ENCODE measurements around the gene SENP6.
"Not testable (repeated sequence)": the region's sequence is repeated elsewhere in the genome, so short reads cannot be mapped to it uniquely, and the experiment has no call there.

The SENP6 gene

DNA sequence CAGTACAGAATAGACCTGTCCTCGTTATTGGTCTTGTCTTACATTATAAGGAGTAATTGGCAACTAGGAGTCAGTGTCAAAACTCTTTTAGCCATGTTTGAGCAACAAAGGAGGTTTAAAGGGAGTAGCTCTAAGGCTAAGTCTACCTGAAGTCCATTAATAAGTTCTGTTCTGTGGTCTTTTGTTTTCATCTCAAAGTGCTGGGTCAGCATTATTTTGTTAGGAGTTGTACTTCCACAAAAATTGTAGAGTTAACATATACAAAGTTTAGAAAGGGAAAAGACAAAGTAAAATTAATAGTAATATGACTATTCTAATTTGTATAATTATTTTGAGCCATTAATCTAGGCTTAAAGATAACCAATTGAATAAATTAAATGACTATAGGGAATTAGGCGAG, 12.7 kb upstream of the SENP6 start:
- no peak for TF ChIP-seq CTCF (IDR thresholded peaks at IDR 0.05; ENCODE audit: low read depth, low read length)
- H3K27me3 ChIP-seq = no peaks in the 10 kb centered on the region
- DNase-seq = no peak
- no peaks in the 10 kb centered on the region for H3K9me3 ChIP-seq
- H3K4me1 ChIP-seq = no peaks in the 10 kb centered on the region
- no peaks in the 10 kb centered on the region for H3K36me3 ChIP-seq
- H3K4me3 ChIP-seq (ENCODE audit: low read depth, low read length) = no peak overlapping the region

DNA sequence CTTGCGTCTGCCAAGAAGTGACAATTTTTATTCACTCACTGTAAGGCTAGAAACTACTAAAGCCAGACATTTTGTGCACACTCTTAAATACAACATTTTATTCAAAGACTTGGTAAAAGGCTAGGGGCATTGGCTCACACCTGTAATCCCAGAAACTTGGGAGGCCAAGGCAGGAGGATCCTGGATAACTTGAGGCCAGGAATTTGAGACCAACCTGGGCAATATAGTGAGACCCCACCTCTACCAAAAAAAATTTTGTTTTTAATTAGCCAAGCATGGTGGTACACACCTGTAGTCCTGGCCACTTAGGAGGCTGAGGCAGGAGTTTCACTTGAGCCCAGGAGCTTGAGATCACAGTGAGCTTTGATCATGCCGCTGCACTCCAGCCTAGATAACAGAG, 11.3 kb upstream of the SENP6 start:
- Histone ChIP-seq H3K27me3 (no peaks in the 10 kb centered on the region), H3K4me3 (ENCODE audit: low read depth, low read length) (no peak overlapping the region), H3K36me3 (no peaks in the 10 kb centered on the region), H3K4me1 (no peaks in the 10 kb centered on the region), H3K9me3 (no peaks in the 10 kb centered on the region)
- no peak for TF ChIP-seq CTCF (IDR thresholded peaks at IDR 0.05; ENCODE audit: low read depth, low read length)
- DNase-seq = no peak

DNA sequence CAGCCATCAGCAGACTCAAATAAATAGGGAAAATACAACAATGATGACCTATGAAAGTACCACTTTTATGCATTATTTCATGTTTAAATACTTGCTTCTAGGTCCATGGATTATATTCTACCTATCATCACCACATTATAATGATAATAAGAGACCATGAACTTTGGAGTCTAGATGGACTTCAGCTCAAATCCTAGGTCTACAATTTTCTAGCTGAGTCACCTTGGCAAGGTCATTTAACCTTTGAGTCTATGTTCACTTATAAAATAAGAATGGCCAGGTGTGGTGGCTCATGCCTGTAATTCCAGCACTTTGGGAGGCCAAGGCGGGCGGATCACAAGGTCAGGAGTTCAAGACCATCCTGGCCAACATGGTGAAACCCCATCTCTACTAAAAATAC, 5.3 kb upstream of the SENP6 start:
- H3K27me3 ChIP-seq; H3K4me3 ChIP-seq (ENCODE audit: low read depth, low read length); H3K36me3 ChIP-seq; H3K9me3 ChIP-seq; H3K4me1 ChIP-seq; DNase-seq: not testable (repeated sequence)

GRCh38 chr6:75600768-75601167, 912 bp upstream of the SENP6 start:
- H3K4me3 ChIP-seq (ENCODE audit: low read depth, low read length) = peak overlapping the region; percentile 95
- TF ChIP-seq CTCF (IDR thresholded peaks at IDR 0.05; ENCODE audit: low read depth, low read length) = no peak
- DNase-seq = no peak
- H3K27me3 ChIP-seq = no peaks in the 10 kb centered on the region
- H3K4me1 ChIP-seq = peaks cover 6% of the 10 kb centered on the region; the same call in 1 of the 2 replicates
- no peaks in the 10 kb centered on the region for H3K9me3 ChIP-seq
- no peaks in the 10 kb centered on the region; the same call in none of the 2 replicates for H3K36me3 ChIP-seq

DNA sequence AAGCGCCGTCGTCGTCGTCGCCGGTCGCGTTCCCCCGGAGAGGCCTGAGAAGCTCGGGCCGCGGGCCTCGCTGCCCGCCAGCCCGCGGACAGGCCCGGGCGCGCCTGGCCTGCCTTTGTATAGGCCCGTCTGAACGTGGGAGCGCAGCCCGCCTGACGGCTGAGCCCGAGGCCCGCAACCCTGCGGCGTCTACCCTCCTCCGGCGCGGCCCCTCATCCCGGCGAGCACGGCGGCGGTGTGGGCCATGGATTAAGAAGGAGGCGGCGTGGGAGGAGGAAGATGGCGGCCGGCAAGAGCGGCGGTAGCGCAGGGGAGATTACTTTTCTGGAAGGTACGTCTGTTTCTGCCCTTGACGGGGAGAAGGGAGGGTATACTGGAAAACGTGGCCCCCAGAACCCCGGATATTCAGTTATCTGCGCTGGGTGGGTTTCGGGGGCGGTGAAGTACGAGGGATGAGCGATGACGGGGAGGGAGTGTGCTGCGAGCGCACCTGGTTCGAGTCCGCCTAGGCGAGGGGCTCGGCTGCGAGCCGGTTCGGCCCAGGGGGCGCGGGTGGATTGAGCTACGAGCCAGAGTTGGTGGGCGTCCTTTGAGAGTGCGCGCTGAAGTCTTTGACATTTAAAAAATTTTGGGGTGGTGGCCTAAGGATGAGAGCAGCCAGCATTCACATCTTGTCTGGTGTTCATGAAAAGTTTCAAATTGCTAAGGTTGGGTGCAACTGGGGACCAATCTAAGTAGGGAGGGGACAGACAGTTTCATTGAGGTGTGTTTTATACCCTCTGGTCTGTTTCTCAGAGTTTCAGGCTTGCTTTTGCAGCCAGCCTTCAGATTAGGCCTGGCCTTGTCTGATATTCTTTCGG, 796 bp downstream of the SENP6 start:
- H3K4me3 ChIP-seq (ENCODE audit: low read depth, low read length) = peak overlapping the region; percentile 95
- no peak for TF ChIP-seq CTCF (IDR thresholded peaks at IDR 0.05; ENCODE audit: low read depth, low read length)
- no peaks in the 10 kb centered on the region; the same call in none of the 2 replicates for H3K36me3 ChIP-seq
- peak; percentile 50 for DNase-seq
- H3K27me3 ChIP-seq = no peaks in the 10 kb centered on the region
- no peaks in the 10 kb centered on the region for H3K9me3 ChIP-seq
- peaks cover 6% of the 10 kb centered on the region; the same call in 1 of the 2 replicates for H3K4me1 ChIP-seq

DNA sequence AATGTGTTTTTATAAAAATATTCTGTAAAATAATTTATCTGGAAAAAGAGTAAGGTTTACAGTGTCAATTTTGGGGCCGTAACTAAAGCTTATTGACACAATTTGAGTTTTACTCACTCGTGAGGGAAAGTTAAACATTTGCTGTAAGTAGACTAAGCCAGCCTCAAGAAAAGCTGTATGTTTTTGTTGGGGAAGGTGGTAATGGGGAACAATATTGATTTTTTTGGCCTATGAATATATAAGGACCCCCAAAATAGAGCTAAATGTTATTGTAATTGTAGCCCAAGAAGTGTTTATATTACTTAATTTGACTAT, 1.4 kb downstream of the SENP6 start:
- TF ChIP-seq CTCF (IDR thresholded peaks at IDR 0.05; ENCODE audit: low read depth, low read length) = no peak
- Histone ChIP-seq H3K36me3 (no peaks in the 10 kb centered on the region; the same call in none of the 2 replicates), H3K4me3 (ENCODE audit: low read depth, low read length) (peak overlapping the region; percentile 95), H3K4me1 (peaks cover 6% of the 10 kb centered on the region; the same call in 1 of the 2 replicates), H3K27me3 (no peaks in the 10 kb centered on the region), H3K9me3 (no peaks in the 10 kb centered on the region)
- DNase-seq = no peak

Data from BE2C (cell line).